Fibroblast of lung (primary cell): ENCODE results near the gene SDC1. TPM values are rescaled to one million over a fixed set of nuclear protein-coding genes. Genes with fewer than 3 reads are reported as not detected.

ENCODE experiments used
- DNase-seq, 2 donors: peaks; one replicate each; pipeline versions ENCODE4 v3.0.0 to v3.0.0-alpha.2; 2010; ENCODE audit warnings: low read depth in 2 of 2
- H2AFZ ChIP-seq: 2 replicates; pipeline ENCODE4 v1.5.1; 2012; ENCODE audit warnings: low read length, control low read depth, inconsistent platforms
- H3K27ac ChIP-seq: 2 replicates; pipeline ENCODE4 v1.5.1; 2011; ENCODE audit warnings: low read length, control low read depth; ENCODE audit not compliant: insufficient read depth
- H3K27me3 ChIP-seq: 2 replicates; pipeline ENCODE4 v1.5.1; 2011; ENCODE audit warnings: mild to moderate bottlenecking, low read length; ENCODE audit not compliant: control insufficient read depth, insufficient read depth
- H3K36me3 ChIP-seq: 2 replicates; pipeline ENCODE4 v1.5.1; 2011; ENCODE audit warnings: low read length; ENCODE audit not compliant: control insufficient read depth, insufficient read depth
- H3K4me1 ChIP-seq: 2 replicates; pipeline ENCODE4 v1.5.1; 2011; ENCODE audit warnings: low read length; ENCODE audit not compliant: control insufficient read depth, insufficient read depth; ENCODE audit errors: extremely low read depth
- H3K4me2 ChIP-seq: 2 replicates; pipeline ENCODE4 v1.5.1; 2011; ENCODE audit warnings: low read length, control low read depth; ENCODE audit not compliant: insufficient read depth; ENCODE audit errors: extremely low read depth
- H3K4me3 ChIP-seq, 4 experiments: fragments of 200-600 bp in 1 of 4; sonication (generic) in 1 of 4; replicated peaks in 1 of 4; 2 replicates each; pipeline ENCODE4 v1.5.1; 2011 to 2016; ENCODE audit warnings: low read length in 4 of 4, low read depth in 3 of 4, mild to moderate bottlenecking in 3 of 4, control low read depth in 2 of 4, inconsistent platforms in 1 of 4, mixed read lengths in 1 of 4; ENCODE audit not compliant: insufficient read depth in 1 of 4; ENCODE audit errors: control extremely low read depth in 1 of 4
- H3K79me2 ChIP-seq: 2 replicates; pipeline ENCODE4 v1.5.1; 2012; ENCODE audit warnings: mild to moderate bottlenecking, low read length, inconsistent platforms; ENCODE audit not compliant: control insufficient read depth, insufficient read depth
- H3K9ac ChIP-seq: 2 replicates; pipeline ENCODE4 v1.5.1; 2011; ENCODE audit warnings: mild to moderate bottlenecking, low read length, control low read depth; ENCODE audit not compliant: insufficient read depth
- H3K9me3 ChIP-seq: 2 replicates; pipeline ENCODE4 v1.5.1; 2012; ENCODE audit warnings: low read depth, low read length; ENCODE audit not compliant: control insufficient read depth, insufficient read depth
- H4K20me1 ChIP-seq: 2 replicates; pipeline ENCODE4 v1.5.1; 2011; ENCODE audit warnings: low read length; ENCODE audit not compliant: control insufficient read depth, insufficient read depth; ENCODE audit errors: extremely low read depth
- EZH2 ChIP-seq: IDR thresholded peaks from 2 replicates; pipeline ENCODE4 v1.5.1; 2012; ENCODE audit warnings: low read length, control low read depth, mild to moderate bottlenecking; ENCODE audit errors: missing control alignments
- polyA plus RNA-seq, 2 donors: library from polyadenylated mRNA; depleted of rRNA in 1 of 2; stranded (reverse) in 1 of 2; unstranded in 1 of 2; fragments of >200 nt; gene quantifications; 2 replicates each; pipeline ENCODE4 v1.2.1, GENCODE V29; 2011 to 2012; ENCODE audit warnings: missing spikeins in 1 of 2
- total RNA-seq: library from RNA; depleted of rRNA; stranded (reverse); fragments of >200 nt; gene quantifications from 2 replicates; pipeline ENCODE4 v1.2.1, GENCODE V29; 2014
- TF ChIP-seq, protein P1 (sequence below), 2 donors: IDR thresholded peaks in 1 of 2; conservative IDR thresholded peaks in 1 of 2; 1 replicate in 1 of 2; 2 replicates in 1 of 2; pipeline ENCODE4 v1.5.1; 2011 to 2012; ENCODE audit warnings: low read length in 2 of 2, control low read depth in 1 of 2, inconsistent platforms in 1 of 2, low read depth in 1 of 2, mild to moderate bottlenecking in 1 of 2

SDC1 gene
- total and polyA plus RNA-seq, 2 donors (not counting 1 experiment from before 2014, with no cell fraction given), result 14.6 to 56.8 TPM

DNA sequence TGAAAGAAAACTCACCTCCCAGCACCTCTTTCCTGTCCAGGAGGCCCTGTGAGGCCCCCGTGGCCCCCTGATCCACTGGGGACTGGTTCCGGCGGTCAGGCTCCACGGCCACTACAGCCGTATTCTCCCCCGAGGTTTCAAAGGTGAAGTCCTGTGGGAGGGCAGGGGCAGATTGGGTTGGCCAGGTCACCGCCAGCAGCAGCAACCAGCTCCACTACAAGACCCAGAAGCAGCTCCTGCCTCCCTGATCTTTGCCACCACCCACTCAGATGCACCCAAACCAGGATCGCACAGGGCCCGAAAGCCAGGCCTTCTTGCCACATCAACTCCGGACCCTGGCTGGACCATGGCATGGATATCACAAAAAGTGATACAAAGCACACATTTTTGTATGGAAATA lies 21.9 kb downstream of the SDC1 start:
- no peaks in the 10 kb centered on the region for H3K36me3 ChIP-seq
- H3K27ac ChIP-seq, result no peak overlapping the region
- no peak overlapping the region for H3K4me3 ChIP-seq
- no peaks in the 10 kb centered on the region for H3K79me2 ChIP-seq
- no peak overlapping the region for H3K9ac ChIP-seq
- H2AFZ ChIP-seq, result no peak overlapping the region
- no peak for DNase-seq
- no peaks in the 10 kb centered on the region for H3K4me1 ChIP-seq
- no peaks in the 10 kb centered on the region for H3K9me3 ChIP-seq
- no peak overlapping the region for H3K4me2 ChIP-seq
- H4K20me1 ChIP-seq, result no peaks in the 10 kb centered on the region
- no peaks in the 10 kb centered on the region for H3K27me3 ChIP-seq
- TF ChIP-seq EZH2, result no peak
- TF ChIP-seq, protein P1, sequence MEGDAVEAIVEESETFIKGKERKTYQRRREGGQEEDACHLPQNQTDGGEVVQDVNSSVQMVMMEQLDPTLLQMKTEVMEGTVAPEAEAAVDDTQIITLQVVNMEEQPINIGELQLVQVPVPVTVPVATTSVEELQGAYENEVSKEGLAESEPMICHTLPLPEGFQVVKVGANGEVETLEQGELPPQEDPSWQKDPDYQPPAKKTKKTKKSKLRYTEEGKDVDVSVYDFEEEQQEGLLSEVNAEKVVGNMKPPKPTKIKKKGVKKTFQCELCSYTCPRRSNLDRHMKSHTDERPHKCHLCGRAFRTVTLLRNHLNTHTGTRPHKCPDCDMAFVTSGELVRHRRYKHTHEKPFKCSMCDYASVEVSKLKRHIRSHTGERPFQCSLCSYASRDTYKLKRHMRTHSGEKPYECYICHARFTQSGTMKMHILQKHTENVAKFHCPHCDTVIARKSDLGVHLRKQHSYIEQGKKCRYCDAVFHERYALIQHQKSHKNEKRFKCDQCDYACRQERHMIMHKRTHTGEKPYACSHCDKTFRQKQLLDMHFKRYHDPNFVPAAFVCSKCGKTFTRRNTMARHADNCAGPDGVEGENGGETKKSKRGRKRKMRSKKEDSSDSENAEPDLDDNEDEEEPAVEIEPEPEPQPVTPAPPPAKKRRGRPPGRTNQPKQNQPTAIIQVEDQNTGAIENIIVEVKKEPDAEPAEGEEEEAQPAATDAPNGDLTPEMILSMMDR (conservative IDR thresholded peaks at IDR 0.05 in 1 of 2, IDR thresholded peaks at IDR 0.05 in 1 of 2; ENCODE audit: low read depth in 1 of 2, low read length in 2 of 2), result no peak

DNA sequence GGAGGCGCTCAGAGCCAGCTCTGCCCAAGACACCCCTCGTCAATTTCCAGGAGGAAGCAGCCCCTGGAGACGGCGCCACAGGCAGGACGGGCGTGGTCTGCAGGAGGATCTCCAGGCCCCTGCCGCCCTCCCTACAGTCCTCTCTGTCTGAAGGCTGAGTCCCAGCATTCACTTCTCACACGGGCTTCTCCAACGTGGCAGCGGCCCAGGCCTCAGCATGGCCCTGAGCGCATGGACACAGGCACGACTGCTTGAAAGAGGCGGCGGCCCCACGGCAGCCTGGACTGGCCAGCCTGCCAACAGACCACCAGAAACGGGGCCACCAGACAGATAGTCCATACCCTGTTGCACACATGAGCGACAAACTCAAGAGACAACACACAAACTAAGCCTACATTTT lies 23.3 kb downstream of the SDC1 start:
- H2AFZ ChIP-seq, result no peak overlapping the region
- no peak overlapping the region for H3K4me2 ChIP-seq
- H3K4me3 ChIP-seq, result no peak overlapping the region
- no peaks in the 10 kb centered on the region for H3K9me3 ChIP-seq
- H3K79me2 ChIP-seq, result no peaks in the 10 kb centered on the region
- no peak overlapping the region for H3K9ac ChIP-seq
- no peaks in the 10 kb centered on the region for H3K4me1 ChIP-seq
- no peaks in the 10 kb centered on the region for H4K20me1 ChIP-seq
- no peaks in the 10 kb centered on the region for H3K36me3 ChIP-seq
- H3K27ac ChIP-seq, result no peak overlapping the region
- no peak for TF ChIP-seq EZH2
- TF ChIP-seq, protein P1 (conservative IDR thresholded peaks at IDR 0.05 in 1 of 2, IDR thresholded peaks at IDR 0.05 in 1 of 2; ENCODE audit: low read depth in 1 of 2, low read length in 2 of 2), result no peak
- no peaks in the 10 kb centered on the region for H3K27me3 ChIP-seq
- DNase-seq, result no peak

DNA sequence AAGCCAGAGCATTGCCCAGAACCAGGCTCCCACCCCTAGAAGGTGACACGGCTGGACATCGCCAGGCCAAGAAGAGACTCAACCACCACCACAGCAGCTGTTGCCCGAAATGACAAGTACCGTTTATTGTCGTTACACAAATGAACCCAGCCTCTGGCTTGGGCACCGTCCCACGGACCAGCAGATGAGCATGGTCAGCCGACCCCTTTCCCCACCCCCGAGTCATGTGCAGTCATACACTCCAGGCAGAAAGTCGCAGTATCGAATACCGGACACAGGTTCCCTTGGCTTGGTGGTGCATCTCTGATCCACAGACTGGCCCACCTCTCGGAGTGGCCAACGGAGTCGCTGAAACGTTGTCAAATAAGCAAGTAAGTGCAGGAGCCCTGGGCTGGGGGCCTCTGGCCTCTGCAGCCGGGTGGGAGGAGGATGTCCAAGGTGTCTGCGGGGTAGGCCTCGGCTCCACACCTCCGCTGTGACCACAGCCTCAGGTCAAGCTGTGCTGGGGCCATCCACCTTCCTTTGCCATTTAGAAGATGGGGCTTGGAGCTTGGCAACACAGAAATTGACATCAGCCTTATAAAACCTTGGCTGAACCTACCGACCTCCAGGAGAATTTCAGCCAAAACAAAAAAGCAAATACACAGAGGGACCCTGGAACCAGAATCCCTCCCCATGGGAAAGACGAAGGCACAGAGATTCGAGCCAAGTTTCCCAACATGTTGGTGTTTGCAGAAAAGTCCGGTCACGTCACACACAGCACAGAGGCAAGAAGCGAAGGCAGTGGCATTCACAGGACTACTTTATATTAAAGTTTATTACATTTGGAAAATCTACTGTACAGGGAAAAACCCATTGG lies 24.0 kb downstream of the SDC1 start:
- no peak overlapping the region for H3K4me3 ChIP-seq
- H3K27ac ChIP-seq, result no peak overlapping the region
- H3K79me2 ChIP-seq, result no peaks in the 10 kb centered on the region
- no peaks in the 10 kb centered on the region for H3K27me3 ChIP-seq
- no peaks in the 10 kb centered on the region for H3K9me3 ChIP-seq
- no peak for DNase-seq
- no peaks in the 10 kb centered on the region for H3K4me1 ChIP-seq
- no peak overlapping the region for H2AFZ ChIP-seq
- no peaks in the 10 kb centered on the region for H3K36me3 ChIP-seq
- no peak overlapping the region for H3K9ac ChIP-seq
- no peak overlapping the region for H3K4me2 ChIP-seq
- H4K20me1 ChIP-seq, result no peaks in the 10 kb centered on the region
- no peak for TF ChIP-seq EZH2
- TF ChIP-seq, protein P1 (conservative IDR thresholded peaks at IDR 0.05 in 1 of 2, IDR thresholded peaks at IDR 0.05 in 1 of 2; ENCODE audit: low read depth in 1 of 2, low read length in 2 of 2), result no peak
